ENCODE results near the gene ZRANB3. TPM values are rescaled to one million over a fixed set of nuclear protein-coding genes. Genes with fewer than 3 reads are reported as not detected.
"Not testable (repeated sequence)": the region's sequence is repeated elsewhere in the genome, so short reads cannot be mapped to it uniquely, and the experiment has no call there.

The ZRANB3 gene
- total RNA-seq, 2 experiments from 2014 or later = 11.6 to 27.0 TPM

GRCh38 chr2:135121016-135121657 is 409.9 kb downstream of the ZRANB3 start:
- CTCF ChIA-PET (ENCODE audit: unreplicated experiment) = no interaction called here
- intact Hi-C loops (cut with micrococcal nuclease; ENCODE audit: unreplicated experiment) = no loop called here
- no peaks in the 10 kb centered on the region for H3K9me3 ChIP-seq (ENCODE audit: low read length)

GRCh38 chr2:135119582-135119981 is 411.4 kb downstream of the ZRANB3 start:
- CTCF ChIA-PET (ENCODE audit: unreplicated experiment) = no interaction called here
- H3K36me3 ChIP-seq (ENCODE audit: insufficient read depth, low read length) = peaks cover 14% of the 10 kb centered on the region; the same call in 1 of the 2 replicates
- H3K79me2 ChIP-seq (ENCODE audit: insufficient read depth, low read depth, low read length) = no peaks in the 10 kb centered on the region
- no peak overlapping the region for H3K27ac ChIP-seq (ENCODE audit: low read depth, low read length, poor library complexity, severe bottlenecking)
- no peaks in the 10 kb centered on the region for H3K4me1 ChIP-seq (ENCODE audit: insufficient read depth, low read length, poor library complexity, severe bottlenecking)
- BruUV-seq (replicated peaks) = no TSS peak
- no peaks in the 10 kb centered on the region for H3K9me2 ChIP-seq (ENCODE audit: insufficient read depth, low read length)
- H3K4me3 ChIP-seq (ENCODE audit: low read depth, low read length, poor library complexity, severe bottlenecking) = no peak overlapping the region
- POLR2A ChIA-PET = interaction anchor here (1.3 kb wide), 1 partner anchor 33 kb away, joined by 3 read pairs; no protein-coding TSS in a partner anchor
- intact Hi-C loops (cut with micrococcal nuclease; ENCODE audit: unreplicated experiment) = no loop called here
- H3K9me3 ChIP-seq (ENCODE audit: low read length) = no peaks in the 10 kb centered on the region
- TF ChIP-seq EZH2phosphoT487 (IDR thresholded peaks at IDR 0.05; ENCODE audit: borderline replicate concordance, low read depth, low read length) = no peak
- no peak for TF ChIP-seq CTCF (conservative IDR thresholded peaks at IDR 0.05; ENCODE audit: low read length)
- no peaks in the 10 kb centered on the region for H4K20me1 ChIP-seq (ENCODE audit: insufficient read depth, low read length)
- no peak overlapping the region for H3K4me2 ChIP-seq (ENCODE audit: low read length)
- no peak for DNase-seq (ENCODE audit: low spot score)
- no peak overlapping the region for H2AFZ ChIP-seq (ENCODE audit: low read length)

More at GRCh38 chr2:135121016-135121657, 409.9 kb downstream of the ZRANB3 start:
- Histone ChIP-seq H4K20me1 (ENCODE audit: insufficient read depth, low read length) (no peaks in the 10 kb centered on the region), H3K27ac (ENCODE audit: low read depth, low read length, poor library complexity, severe bottlenecking) (no peak overlapping the region), H3K4me2 (ENCODE audit: low read length) (no peak overlapping the region), H3K4me1 (ENCODE audit: insufficient read depth, low read length, poor library complexity, severe bottlenecking) (no peaks in the 10 kb centered on the region), H3K9me2 (ENCODE audit: insufficient read depth, low read length) (no peaks in the 10 kb centered on the region), H2AFZ (ENCODE audit: low read length) (no peak overlapping the region), H3K4me3 (ENCODE audit: low read depth, low read length, poor library complexity, severe bottlenecking) (no peak overlapping the region), H3K79me2 (ENCODE audit: insufficient read depth, low read depth, low read length) (no peaks in the 10 kb centered on the region), H3K36me3 (ENCODE audit: insufficient read depth, low read length) (peaks cover 15% of the 10 kb centered on the region)
- no peak for DNase-seq (ENCODE audit: low spot score)
- no peak for TF ChIP-seq CTCF (conservative IDR thresholded peaks at IDR 0.05; ENCODE audit: low read length)
- no peak for TF ChIP-seq EZH2phosphoT487 (IDR thresholded peaks at IDR 0.05; ENCODE audit: borderline replicate concordance, low read depth, low read length)
- BruUV-seq (replicated peaks) = no TSS peak
- POLR2A ChIA-PET = interaction anchor here (0.6 to 1.3 kb wide), 3 partner anchors 10 to 245 kb away, joined by 3 to 4 read pairs (median 3); no protein-coding TSS in a partner anchor

- TF ChIP-seq CTCF (conservative IDR thresholded peaks at IDR 0.05; ENCODE audit: low read length) = no peak
- ChIA-PET POLR2A (no interaction called here), CTCF (ENCODE audit: unreplicated experiment) (interaction anchor here (0.6 kb wide), 1 partner anchor 34 kb away, joined by 3 read pairs; no protein-coding TSS in a partner anchor)
- Histone ChIP-seq H2AFZ (ENCODE audit: low read length) (no peak overlapping the region), H3K4me2 (ENCODE audit: low read length) (no peak overlapping the region), H3K79me2 (ENCODE audit: insufficient read depth, low read depth, low read length) (no peaks in the 10 kb centered on the region), H4K20me1 (ENCODE audit: insufficient read depth, low read length) (no peaks in the 10 kb centered on the region), H3K4me1 (ENCODE audit: insufficient read depth, low read length, poor library complexity, severe bottlenecking) (no peaks in the 10 kb centered on the region), H3K27ac (ENCODE audit: low read depth, low read length, poor library complexity, severe bottlenecking) (no peak overlapping the region), H3K4me3 (ENCODE audit: low read depth, low read length, poor library complexity, severe bottlenecking) (no peak overlapping the region), H3K9me3 (ENCODE audit: low read length) (no peaks in the 10 kb centered on the region), H3K9me2 (ENCODE audit: insufficient read depth, low read length) (no peaks in the 10 kb centered on the region), H3K36me3 (ENCODE audit: insufficient read depth, low read length) (peaks cover 35% of the 10 kb centered on the region)
- no TSS peak for BruUV-seq (replicated peaks)
- intact Hi-C loops (cut with micrococcal nuclease; ENCODE audit: unreplicated experiment) = no loop called here
- DNase-seq (ENCODE audit: low spot score) = no peak
Measured at GRCh38 chr2:135113322-135113721, 417.7 kb downstream of the ZRANB3 start.

- H3K4me2 ChIP-seq (ENCODE audit: low read length); H2AFZ ChIP-seq (ENCODE audit: low read length); H3K27ac ChIP-seq (ENCODE audit: low read depth, low read length, poor library complexity, severe bottlenecking); DNase-seq (ENCODE audit: low spot score); CTCF ChIA-PET (ENCODE audit: unreplicated experiment); H3K79me2 ChIP-seq (ENCODE audit: insufficient read depth, low read depth, low read length); H3K9me3 ChIP-seq (ENCODE audit: low read length); H3K9me2 ChIP-seq (ENCODE audit: insufficient read depth, low read length); H4K20me1 ChIP-seq (ENCODE audit: insufficient read depth, low read length); BruUV-seq (replicated peaks); POLR2A ChIA-PET; H3K4me1 ChIP-seq (ENCODE audit: insufficient read depth, low read length, poor library complexity, severe bottlenecking); intact Hi-C loops (cut with micrococcal nuclease; ENCODE audit: unreplicated experiment); H3K4me3 ChIP-seq (ENCODE audit: low read depth, low read length, poor library complexity, severe bottlenecking): not testable (repeated sequence)
- peaks cover 35% of the 10 kb centered on the region for H3K36me3 ChIP-seq (ENCODE audit: insufficient read depth, low read length)
Measured at GRCh38 chr2:135105513-135106316, 425.3 kb downstream of the ZRANB3 start.

Measured in OCI-LY7 (cell line).